Measurements from ENCODE around the gene TLE6.
"Not testable (repeated sequence)": the region's sequence is repeated elsewhere in the genome, so short reads cannot be mapped to it uniquely, and the experiment has no call there.

TLE6 gene

GRCh38 chr19:3005345-3005744 lies 28.0 kb downstream of the TLE6 start:
- no peak for DNase-seq

GRCh38 chr19:3006075-3006767 lies 28.9 kb downstream of the TLE6 start:
- no peak for DNase-seq

DNA sequence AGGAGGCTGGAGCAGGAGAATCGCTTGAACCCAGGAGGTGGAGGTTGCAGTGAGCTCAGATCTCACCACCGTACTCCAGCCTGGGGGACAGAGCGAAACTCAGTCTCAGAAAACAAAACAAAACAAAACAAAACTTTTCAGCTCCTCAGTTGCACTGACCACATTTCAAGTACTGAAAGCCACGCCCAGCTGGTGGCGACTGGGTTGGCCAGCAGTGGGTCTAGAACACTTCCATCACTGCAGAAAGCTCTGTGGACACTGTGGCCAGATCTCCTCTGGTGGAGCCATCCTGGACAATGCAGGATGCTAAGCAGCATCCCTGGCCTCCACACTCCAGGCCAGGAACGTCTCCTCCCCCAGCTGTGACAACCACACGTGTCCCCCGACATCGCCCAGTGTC lies 30.6 kb downstream of the TLE6 start:
- no peak for DNase-seq

DNA sequence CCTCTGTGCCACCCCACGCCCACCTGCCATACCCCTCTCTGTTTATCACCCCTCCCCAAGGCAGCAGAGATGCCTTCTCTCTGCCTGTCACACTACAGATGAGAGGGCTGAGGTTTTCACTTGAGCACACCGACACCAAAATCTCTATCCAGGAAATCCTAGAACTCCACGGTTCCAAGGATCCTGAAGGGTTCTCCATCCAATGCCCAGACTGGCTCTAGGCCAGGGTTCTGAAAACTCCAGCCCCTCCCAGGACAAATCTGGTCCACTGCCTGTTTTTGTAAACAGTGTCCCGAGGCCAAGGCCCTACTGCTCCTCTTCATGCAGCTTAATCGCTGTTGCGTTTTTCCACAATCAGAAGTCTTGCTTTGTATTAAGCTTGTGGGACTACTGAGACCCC lies 31.6 kb downstream of the TLE6 start:
- no peak for DNase-seq

GRCh38 chr19:3010871-3011270 lies 33.5 kb downstream of the TLE6 start:
- no peak for DNase-seq

GRCh38 chr19:3012059-3012458 lies 34.7 kb downstream of the TLE6 start:
- not testable (repeated sequence) for DNase-seq

DNA sequence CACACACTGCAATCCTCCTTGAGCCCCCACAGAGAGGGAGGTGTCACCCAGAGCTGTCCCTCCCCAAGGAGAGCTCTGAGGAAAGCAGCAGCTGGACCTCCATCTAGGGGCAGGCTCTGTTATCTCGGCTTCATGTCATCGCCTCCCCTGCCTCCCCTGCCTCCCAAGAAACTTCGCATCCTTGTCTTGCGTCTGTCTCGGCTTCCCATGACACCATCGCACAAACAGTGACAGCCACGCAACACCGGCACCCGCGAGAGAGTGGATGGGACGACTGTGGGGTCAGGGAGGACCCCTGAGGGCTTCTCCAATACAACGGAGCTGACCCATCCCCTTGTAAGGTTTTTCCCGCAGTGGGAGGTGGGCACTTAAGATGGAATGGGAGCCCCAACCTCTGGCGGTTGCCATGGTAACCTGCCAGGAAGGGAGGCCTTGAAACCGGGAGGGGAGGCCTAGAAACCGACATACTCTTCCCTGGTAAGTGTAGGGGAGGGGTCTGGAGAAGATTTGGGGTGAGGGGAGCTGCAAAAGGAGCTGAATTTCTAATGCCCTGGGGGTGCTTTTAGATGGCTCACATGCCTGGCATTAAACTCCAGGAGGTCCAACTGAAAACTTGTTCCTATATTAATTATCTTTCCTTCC lies 35.4 kb downstream of the TLE6 start:
- DNase-seq, result no peak

DNA sequence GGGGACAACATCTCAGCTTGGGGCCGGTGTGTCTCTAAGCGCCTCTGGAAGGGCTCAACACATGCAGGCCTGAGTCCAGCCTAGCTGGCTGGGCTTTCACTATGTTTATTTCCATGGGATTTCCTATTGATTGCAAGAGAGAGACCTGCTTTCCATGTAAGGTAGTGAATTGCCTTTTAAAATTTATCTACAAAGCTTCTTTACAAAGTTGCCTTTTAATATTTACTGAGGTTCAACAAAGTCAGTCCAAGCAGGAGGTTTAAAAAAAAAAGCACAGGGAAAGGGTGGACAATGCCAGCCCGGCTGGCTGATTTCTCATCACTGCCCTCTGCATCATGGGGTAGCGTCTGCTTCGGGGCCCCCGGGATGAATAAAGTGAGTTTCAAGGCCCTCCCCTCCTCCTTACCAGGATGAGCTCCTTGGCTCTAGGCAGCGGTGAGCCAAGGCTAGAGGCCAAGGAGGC lies 35.9 kb downstream of the TLE6 start:
- DNase-seq, result no peak

- DNase-seq, result no peak
Observed at GRCh38 chr19:3014135-3014534, 36.8 kb downstream of the TLE6 start.

DNA sequence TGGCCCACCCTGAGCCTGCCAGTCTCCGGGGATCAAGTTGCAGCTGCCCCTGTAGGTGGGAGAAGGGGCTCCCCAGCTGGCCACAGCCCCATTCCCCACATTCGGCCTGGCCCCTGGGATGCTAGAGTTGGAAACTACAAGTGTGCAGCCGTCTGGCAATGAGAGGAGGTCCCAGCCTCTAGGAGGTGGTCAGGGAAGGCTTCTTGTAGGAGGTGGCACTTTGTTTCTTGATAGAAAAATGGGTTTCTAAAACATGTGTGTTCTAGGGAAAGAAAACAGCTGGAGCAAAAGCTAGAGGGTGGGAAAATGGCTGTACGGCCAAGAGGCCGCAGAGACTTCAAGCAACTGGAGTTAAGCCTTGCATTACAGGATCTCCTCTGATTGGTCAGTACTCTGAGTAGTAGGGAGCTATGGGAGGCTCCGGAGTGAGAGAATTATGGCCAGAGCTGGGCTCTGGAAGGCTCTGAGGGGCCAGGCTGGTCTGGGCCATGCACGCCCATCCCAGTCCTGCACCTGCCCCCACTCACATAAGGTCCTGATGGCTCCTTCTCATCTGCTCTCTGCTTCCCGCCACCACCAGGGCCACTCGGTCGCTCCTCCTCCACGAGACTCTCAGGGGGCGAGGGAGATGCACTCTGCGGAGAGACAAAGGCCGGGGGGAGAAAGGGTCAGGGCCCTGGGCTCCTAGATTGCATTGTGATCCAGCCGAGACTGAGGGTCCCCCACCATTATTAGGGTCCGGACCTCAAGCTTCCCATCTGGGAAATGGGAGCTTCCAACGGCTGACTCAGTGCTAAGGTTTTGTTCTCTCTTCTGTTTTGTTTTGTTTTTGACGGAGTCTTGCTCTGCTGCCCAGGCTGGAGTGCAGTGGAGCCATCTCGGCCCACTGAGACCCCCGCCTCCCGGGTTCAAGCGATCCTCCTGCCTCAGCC lies 38.0 kb downstream of the TLE6 start:
- DNase-seq, result no peak

DNA sequence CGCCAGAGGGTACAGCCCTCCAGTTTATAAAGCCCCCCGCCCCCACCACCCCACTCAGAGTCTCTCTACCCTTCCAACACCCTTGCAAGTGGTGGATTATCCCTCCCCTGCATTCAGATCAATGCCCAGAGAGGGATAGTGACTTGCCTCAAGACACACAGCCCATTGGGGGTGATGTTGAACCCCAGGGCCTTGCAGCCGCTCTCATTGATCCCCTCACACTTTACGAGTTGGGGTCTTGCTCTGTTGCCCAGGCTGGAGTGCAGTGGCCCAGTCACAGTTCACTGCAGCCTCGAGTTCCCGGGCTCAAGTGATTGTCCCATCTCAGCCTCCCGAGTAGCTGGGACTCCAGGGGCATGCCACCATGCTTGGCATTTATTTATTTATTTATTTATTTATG lies 40.6 kb downstream of the TLE6 start:
- no peak for DNase-seq

GRCh38 chr19:3019211-3019854 lies 42.0 kb downstream of the TLE6 start:
- no peak for DNase-seq

GRCh38 chr19:3020321-3020960 lies 43.1 kb downstream of the TLE6 start:
- no peak for DNase-seq

DNA sequence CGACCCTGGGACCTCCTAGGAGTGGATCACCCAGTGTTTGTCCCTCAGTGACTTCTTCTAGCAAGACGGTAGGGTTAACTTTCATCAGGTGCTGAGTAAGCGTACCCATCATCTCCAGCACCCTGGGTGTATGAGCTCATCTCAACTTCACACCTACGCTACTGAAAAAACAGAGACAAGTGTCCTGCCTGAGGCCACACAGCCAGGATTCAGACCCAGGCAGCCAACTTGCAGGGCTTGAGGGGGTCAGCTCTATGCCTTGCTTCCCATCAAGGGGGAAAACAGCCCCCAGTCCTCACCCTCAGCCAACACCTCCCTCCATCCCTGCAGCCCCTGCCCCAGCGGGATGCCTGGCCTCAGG lies 47.1 kb downstream of the TLE6 start:
- DNase-seq, result no peak

DNA sequence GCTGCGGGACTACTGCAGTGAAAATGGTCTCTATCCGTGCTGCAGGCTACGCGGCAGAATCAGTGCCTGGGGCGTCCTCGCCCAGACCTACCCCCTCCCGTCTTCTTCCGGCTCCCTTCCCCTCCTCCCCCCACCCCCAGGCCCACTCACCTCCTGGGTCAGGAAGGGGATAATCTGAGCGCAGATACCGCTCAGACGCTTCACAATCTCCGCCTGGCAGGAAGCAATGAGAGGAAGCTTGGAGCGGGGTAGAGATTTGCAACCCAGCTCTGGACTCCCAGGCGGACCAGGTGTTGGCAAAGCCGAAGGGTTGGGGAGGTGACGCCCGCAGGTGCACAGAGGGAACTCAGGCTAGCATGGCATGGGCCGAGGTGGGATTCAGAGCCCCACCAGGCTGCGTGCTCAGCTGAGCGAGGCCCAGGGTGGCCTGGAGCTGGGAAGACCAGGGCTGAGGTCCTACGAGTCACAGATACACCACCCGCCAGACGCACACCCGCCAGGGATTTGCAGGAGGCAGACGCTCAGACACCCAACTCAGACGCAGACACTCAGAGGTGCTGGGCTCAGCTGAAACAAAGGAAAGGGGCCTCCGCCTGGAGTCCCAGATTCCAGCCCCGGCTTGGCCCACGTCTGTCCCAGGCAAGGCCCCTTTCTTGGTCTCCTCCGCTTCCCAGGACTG lies 47.6 kb downstream of the TLE6 start:
- DNase-seq, result no peak

GRCh38 chr19:3025549-3025886 lies 48.2 kb downstream of the TLE6 start:
- DNase-seq, result no peak

GRCh38 chr19:3026768-3027167 lies 49.4 kb downstream of the TLE6 start:
- no peak for DNase-seq

GRCh38 chr19:3027292-3027691 lies 49.9 kb downstream of the TLE6 start:
- DNase-seq, result no peak

- no peak for DNase-seq
Observed at GRCh38 chr19:3027981-3028304, 50.6 kb downstream of the TLE6 start.

DNA sequence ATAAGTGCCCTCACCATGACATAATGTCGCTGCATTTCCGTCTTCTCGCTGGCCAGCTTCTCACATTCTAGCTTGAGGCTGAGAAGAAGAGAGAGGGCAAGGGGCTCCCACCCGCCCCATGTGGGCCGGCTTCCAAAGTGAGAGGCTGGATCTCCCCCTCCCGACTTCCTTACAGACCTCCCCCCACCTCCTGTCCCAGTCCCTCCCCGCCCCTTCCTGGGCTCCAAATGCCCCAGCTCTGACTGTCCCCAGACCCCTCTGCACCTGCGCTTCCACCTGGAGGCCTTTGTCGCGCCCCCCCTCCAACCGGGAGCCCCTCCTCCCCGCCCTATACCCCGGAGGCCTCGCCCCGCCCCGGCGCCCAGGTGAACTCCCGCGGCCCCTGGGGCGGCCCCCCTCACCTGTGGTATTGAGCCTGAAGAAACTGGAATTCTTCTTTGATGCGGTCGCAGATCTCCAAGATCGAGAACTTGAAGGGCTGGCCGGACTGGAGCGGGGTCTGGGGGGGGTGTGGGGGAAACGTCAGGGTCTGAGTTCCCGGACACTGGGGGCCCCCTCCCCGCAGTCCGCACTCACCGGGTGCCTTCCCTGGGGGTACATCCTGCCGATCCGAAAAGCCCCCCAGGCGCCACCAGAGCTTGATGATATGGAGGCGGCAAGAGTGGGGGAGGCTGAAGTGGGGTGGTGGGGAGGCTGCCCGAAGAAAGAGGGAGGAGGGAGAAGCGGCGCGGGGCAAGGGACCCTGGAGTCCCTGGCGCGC lies 51.1 kb downstream of the TLE6 start:
- DNase-seq, result no peak

GRCh38 chr19:3029065-3029923 lies 51.9 kb downstream of the TLE6 start, which contains the start of gene TLE2:
TSS of gene TLE2 (minus strand) at chr19:3029280. CDS start at chr19:3028904, 376 bp downstream.
- no peak for DNase-seq

Data from hematopoietic multipotent progenitor cell treated with erythropoietin and hydrocortisone succinate and interleukin-3 and kit ligand, for 6 days (in vitro differentiated cells).